Caki2 (cell line): ENCODE results near the gene TGFBR2. TPM values are rescaled to one million over a fixed set of nuclear protein-coding genes. Genes with fewer than 3 reads are reported as not detected.
A peak's percentile ranks its signal among the peaks of the same experiment; 100 is the strongest.
"Not testable (repeated sequence)": the region's sequence is repeated elsewhere in the genome, so short reads cannot be mapped to it uniquely, and the experiment has no call there.

Experiments used
- DNase-seq: peaks from one replicate; pipeline ENCODE4 v3.0.0-alpha.2; 2015; ENCODE audit warnings: low read depth
- in situ Hi-C: cut with HindIII; loops from 2 replicates; pipeline ENCODE4 v1.10.0; 2016; ENCODE audit warnings: low sequenced_read_pairs, low pct_unique_long_range_greater_than_20kb, mixed read lengths
- total RNA-seq: library from RNA; depleted of rRNA; stranded (reverse); fragments of >200 nt; shearing (Covaris generic); gene quantifications from 2 replicates; pipeline ENCODE4 v1.2.3, GENCODE V29; 2014; ENCODE audit warnings: low replicate concordance

TGFBR2 gene
- total RNA-seq, 1 experiment from 2014 or later, result 44.5 TPM

GRCh38 chr3:30614943-30615342, 8.5 kb downstream of the TGFBR2 start:
- no peak for DNase-seq
- in situ Hi-C loops, result no loop called here

- DNase-seq, result no peak
- in situ Hi-C loops, result no loop called here
These were observed 9.4 kb downstream of the TGFBR2 start for GRCh38 chr3:30615615-30616346.

- DNase-seq, result no peak
- in situ Hi-C loops, result no loop called here
These were observed 10.1 kb downstream of the TGFBR2 start for GRCh38 chr3:30616347-30617027.

GRCh38 chr3:30617069-30617468, 10.7 kb downstream of the TGFBR2 start:
- no peak for DNase-seq
- in situ Hi-C loops, result no loop called here

GRCh38 chr3:30617653-30618052, 11.3 kb downstream of the TGFBR2 start:
- in situ Hi-C loops, result no loop called here
- DNase-seq, result no peak

GRCh38 chr3:30618526-30618925, 12.1 kb downstream of the TGFBR2 start:
- in situ Hi-C loops, result no loop called here
- DNase-seq, result no peak

GRCh38 chr3:30619318-30619717, 12.9 kb downstream of the TGFBR2 start:
- in situ Hi-C loops, result no loop called here
- no peak for DNase-seq

- no peak for DNase-seq
- in situ Hi-C loops, result no loop called here
These were observed 14.3 kb downstream of the TGFBR2 start for GRCh38 chr3:30620402-30621360.

- in situ Hi-C loops, result no loop called here
- no peak for DNase-seq
These were observed 15.2 kb downstream of the TGFBR2 start for GRCh38 chr3:30621576-30621975.

- in situ Hi-C loops, result no loop called here
These were observed 15.7 kb downstream of the TGFBR2 start for GRCh38 chr3:30622047-30622545.

GRCh38 chr3:30622790-30623189, 16.4 kb downstream of the TGFBR2 start:
- in situ Hi-C loops, result no loop called here
- DNase-seq, result no peak

More at GRCh38 chr3:30622047-30622545, 15.7 kb downstream of the TGFBR2 start:
- no peak for DNase-seq

- in situ Hi-C loops, result no loop called here
- no peak for DNase-seq
These were observed 16.9 kb downstream of the TGFBR2 start for GRCh38 chr3:30623351-30623750.

- in situ Hi-C loops, DNase-seq: not testable (repeated sequence)
These were observed 18.1 kb downstream of the TGFBR2 start for GRCh38 chr3:30624480-30624879.

- peak; percentile 86 for DNase-seq
- in situ Hi-C loops, result no loop called here
These were observed 19.4 kb downstream of the TGFBR2 start for GRCh38 chr3:30625541-30626438.

- in situ Hi-C loops, result no loop called here
- peak; percentile 30 for DNase-seq
These were observed 20.2 kb downstream of the TGFBR2 start for GRCh38 chr3:30626443-30627180.

- DNase-seq, result no peak
- in situ Hi-C loops, result no loop called here
These were observed 22.0 kb downstream of the TGFBR2 start for GRCh38 chr3:30628205-30628900.
